Measurements from ENCODE around the gene WDR62. TPM values are rescaled to one million over a fixed set of nuclear protein-coding genes. Genes with fewer than 3 reads are reported as not detected.

The WDR62 gene
- total and polyA plus RNA-seq, 2 of the 8 experiments (the other 6 are each of a cell fraction or from before 2014, with no cell fraction given): 28.2 to 39.5 TPM

GRCh38 chr19:36111200-36111539, 56.5 kb downstream of the WDR62 start:
- Histone ChIP-seq H3K56ac (replicated peaks; ENCODE audit: insufficient read length, low read depth, low read length) (no peak overlapping the region), H3K36me3 (ENCODE audit: control insufficient read depth in 2 of 4, insufficient read depth in 4 of 4, low read length in 3 of 4) (peaks cover 2 to 12% (median 6%) of the 10 kb centered on the region in 4 experiments; a peak in 5 of 8 replicates), H3K18ac (ENCODE audit: extremely low read depth, low read length) (no peak overlapping the region), H3K79me2 (ENCODE audit: control insufficient read depth in 1 of 2, insufficient read depth in 2 of 2, low read length in 2 of 2) (peaks cover 0 to 2% of the 10 kb centered on the region in 2 experiments; a peak in 1 of 4 replicates), H2AK5ac (ENCODE audit: low read depth, low read length) (no peak overlapping the region), H2BK15ac (ENCODE audit: low read length) (no peak overlapping the region), H3K23me2 (ENCODE audit: low read depth, low read length) (peaks cover 10% of the 10 kb centered on the region), H3K4me1 (replicated peaks in 1 of 4; ENCODE audit: control insufficient read depth in 3 of 4, insufficient read depth in 4 of 4, low read length in 3 of 4) (peaks cover 8 to 24% (median 20%) of the 10 kb centered on the region in 4 experiments), H3K4me2 (ENCODE audit: insufficient read depth in 1 of 2, low read depth in 2 of 2, low read length in 2 of 2) (peak overlapping the region; percentile 28 to 36; a peak in 2 of 4 replicates), H3K9ac (replicated peaks in 1 of 4; ENCODE audit: extremely low read depth in 1 of 4, low read depth in 3 of 4, low read length in 3 of 4) (no peak overlapping the region), H3K27ac (ENCODE audit: low read depth, low read length) (no peak overlapping the region), H4K5ac (ENCODE audit: insufficient read length, low read depth, low read length) (no peak overlapping the region), H3K9me3 (ENCODE audit: insufficient read depth in 2 of 2, low read depth in 1 of 2, low read length in 1 of 2) (no peaks in the 10 kb centered on the region), H2AFZ (ENCODE audit: low read length) (no peak overlapping the region), H3K79me1 (ENCODE audit: low read depth, low read length) (peaks cover 7% of the 10 kb centered on the region), H4K20me1 (replicated peaks in 1 of 2; ENCODE audit: control insufficient read depth in 1 of 2, insufficient read depth in 2 of 2, low read length in 2 of 2) (peaks cover 0 to 4% of the 10 kb centered on the region in 2 experiments), H3K27me3 (replicated peaks in 1 of 4; ENCODE audit: control insufficient read depth in 3 of 4, extremely low read depth in 1 of 4, insufficient read depth in 3 of 4, low read length in 3 of 4) (no peaks in the 10 kb centered on the region), H2BK120ac (replicated peaks; ENCODE audit: low read depth, low read length) (no peak overlapping the region), H4K91ac (replicated peaks; ENCODE audit: insufficient read length, low read length) (no peak overlapping the region), H3K4ac (replicated peaks; ENCODE audit: insufficient read length, low read depth, low read length) (no peak overlapping the region), H2BK5ac (ENCODE audit: low read depth, low read length) (peak overlapping the region; percentile 39; the same call in 1 of the 2 replicates), H3K14ac (ENCODE audit: insufficient read length) (no peak overlapping the region), H2BK20ac (ENCODE audit: low read length) (no peak overlapping the region), H3K4me3 (ENCODE audit: extremely low read depth in 1 of 4, insufficient read depth in 2 of 4, low read depth in 3 of 4, low read length in 4 of 4) (no peak overlapping the region; a peak in 1 of 8 replicates), H4K8ac (ENCODE audit: extremely low read depth, insufficient read depth, low read length) (no peak overlapping the region), H3K23ac (ENCODE audit: insufficient read length) (no peak overlapping the region), H2BK12ac (ENCODE audit: low read depth, low read length) (no peak overlapping the region)
- DNase-seq (ENCODE audit: low read depth in 1 of 2, low spot score in 2 of 2) (no peak), FAIRE-seq (no peak)
- POLR2A ChIA-PET (ENCODE audit: partially characterized antibody): interaction anchor here (0.6 to 1.7 kb wide), 10 partner anchors 8 to 462 kb away, joined by 3 to 7 read pairs (median 4); partner anchors contain the start of genes THAP8, WDR62, ZNF146 and ZNF529
- WGBS, 2 experiments (ENCODE audit: extremely low coverage in 1 of 2, insufficient coverage in 1 of 2, insufficient read length in 1 of 2, insufficient replicate concordance in 2 of 2, low coverage in 1 of 2, low lambda C conversion rate in 2 of 2, missing lambda C conversion rate in 1 of 2): 73% methylated on average over 13 of the region's 13 CpGs; no CpG with 5 or more reads in 1 of the 2 experiments
- CTCF ChIA-PET (ENCODE audit: partially characterized antibody): interaction anchor here (0.8 to 0.9 kb wide), 3 partner anchors 16 to 57 kb away, joined by 3 read pairs; no protein-coding TSS in a partner anchor
